ENCODE data around the gene CAPN8.

CAPN8 gene

GRCh38 chr1:223500560-223501425, 164.7 kb downstream of the CAPN8 start:
- Histone ChIP-seq H3K4me1 (no peaks in the 10 kb centered on the region), H3K4me3 (no peak overlapping the region), H3K27ac (no peak overlapping the region), H3K36me3 (no peaks in the 10 kb centered on the region), H4K20me1 (no peaks in the 10 kb centered on the region), H3K9ac (no peak overlapping the region), H3K4me2 (no peak overlapping the region), H3K27me3 (no peaks in the 10 kb centered on the region), H3K9me3 (no peaks in the 10 kb centered on the region)
- no peak for TF ChIP-seq Cebpa-rat (IDR thresholded peaks at IDR 0.05)

DNA sequence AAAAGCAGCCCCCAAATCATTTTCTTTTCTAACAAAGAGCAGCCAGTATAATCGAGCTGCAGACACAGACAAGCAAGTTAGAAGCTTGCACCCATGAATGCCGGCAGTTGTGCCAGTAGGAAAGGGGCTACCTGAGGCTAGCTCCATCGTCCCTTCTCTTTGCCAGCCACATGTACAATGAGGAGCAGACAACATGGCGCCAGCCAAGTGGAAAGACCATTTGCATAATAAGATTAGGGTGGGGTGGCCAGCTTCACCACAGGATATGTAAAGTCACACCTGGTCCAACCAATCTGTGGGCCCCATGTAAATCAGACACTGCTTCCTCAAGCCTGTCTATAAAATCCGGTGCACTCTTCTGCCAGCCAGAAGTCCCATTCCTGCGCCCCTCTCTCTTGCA, 168.6 kb downstream of the CAPN8 start:
- no peak overlapping the region for H3K4me2 ChIP-seq
- TF ChIP-seq Cebpa-rat (IDR thresholded peaks at IDR 0.05): no peak
- H3K4me1 ChIP-seq: no peaks in the 10 kb centered on the region
- H4K20me1 ChIP-seq: no peaks in the 10 kb centered on the region
- H3K9me3 ChIP-seq: no peaks in the 10 kb centered on the region
- no peaks in the 10 kb centered on the region for H3K36me3 ChIP-seq
- no peaks in the 10 kb centered on the region for H3K27me3 ChIP-seq
- H3K4me3 ChIP-seq: no peak overlapping the region
- no peak overlapping the region for H3K27ac ChIP-seq
- H3K9ac ChIP-seq: no peak overlapping the region

DNA sequence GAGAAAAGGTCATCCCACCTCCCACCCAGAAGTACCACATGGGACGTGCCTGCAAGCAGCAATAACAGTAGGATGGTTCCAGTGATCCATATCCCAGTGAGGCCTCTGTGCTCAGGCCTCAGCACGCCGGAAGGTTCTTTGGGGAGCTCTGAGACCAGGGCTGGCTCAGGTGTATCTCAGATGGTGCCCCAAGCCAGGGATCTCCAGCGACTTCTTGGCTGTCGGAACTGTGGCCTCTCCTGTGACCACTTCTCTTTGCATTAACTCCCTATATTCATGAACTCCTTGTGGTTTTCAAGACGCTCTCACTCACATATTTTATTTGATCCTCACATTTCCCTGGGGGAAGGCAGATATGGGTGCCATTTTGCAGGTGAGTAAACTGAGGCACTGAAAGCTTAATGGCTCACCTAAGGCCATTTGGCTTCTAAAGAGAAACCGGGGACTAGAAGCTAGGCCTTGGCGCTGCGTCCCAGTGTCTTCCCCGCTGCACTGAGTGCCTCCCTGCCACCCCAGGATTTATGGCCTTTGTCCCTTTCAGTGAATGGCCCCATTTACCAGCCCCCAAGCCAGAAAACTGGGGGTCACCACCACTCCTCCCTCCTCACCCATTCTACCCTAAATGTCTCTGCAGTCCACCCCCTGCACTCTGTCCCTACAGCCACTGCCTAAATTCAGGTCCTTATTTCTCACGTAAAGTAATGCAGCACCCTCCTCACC, 170.4 kb downstream of the CAPN8 start:
- Histone ChIP-seq H3K4me2 (no peak overlapping the region), H3K4me1 (no peaks in the 10 kb centered on the region), H3K9me3 (no peaks in the 10 kb centered on the region), H3K36me3 (no peaks in the 10 kb centered on the region), H4K20me1 (no peaks in the 10 kb centered on the region), H3K9ac (no peak overlapping the region), H3K27ac (no peak overlapping the region), H3K4me3 (no peak overlapping the region), H3K27me3 (no peaks in the 10 kb centered on the region)
- TF ChIP-seq Cebpa-rat (IDR thresholded peaks at IDR 0.05): no peak

- no peak overlapping the region for H3K4me2 ChIP-seq
- H3K4me3 ChIP-seq: no peak overlapping the region
- H3K4me1 ChIP-seq: no peaks in the 10 kb centered on the region
- H3K9me3 ChIP-seq: no peaks in the 10 kb centered on the region
- H4K20me1 ChIP-seq: no peaks in the 10 kb centered on the region
- H3K27ac ChIP-seq: no peak overlapping the region
- no peak overlapping the region for H3K9ac ChIP-seq
- TF ChIP-seq Cebpa-rat (IDR thresholded peaks at IDR 0.05): no peak
- no peaks in the 10 kb centered on the region for H3K27me3 ChIP-seq
- H3K36me3 ChIP-seq: no peaks in the 10 kb centered on the region
Measured at GRCh38 chr1:223492044-223492443, 173.5 kb downstream of the CAPN8 start.
